Bronchial epithelial cell (primary cell): ENCODE results near the gene ZNF101. TPM values are rescaled to one million over a fixed set of nuclear protein-coding genes. Genes with fewer than 3 reads are reported as not detected.

Experiments
- DNase-seq: peaks from one replicate; pipeline ENCODE4 v3.0.0-alpha.2; 2010; ENCODE audit warnings: low read depth
- FAIRE-seq: peaks from 2 replicates; lab custom pipeline; 2011; peaks lifted over from hg19 to GRCh38; lab: Jason Lieb, UNC
- H3K27me3 ChIP-seq: 2 replicates; pipeline ENCODE4 v1.5.1; 2011; ENCODE audit warnings: low read length; ENCODE audit not compliant: control insufficient read depth, insufficient read depth
- H3K36me3 ChIP-seq: 2 replicates; pipeline ENCODE4 v1.5.1; 2011; ENCODE audit warnings: low read length; ENCODE audit not compliant: control insufficient read depth, insufficient read depth
- H3K4me3 ChIP-seq: 2 replicates; pipeline ENCODE4 v1.5.1; 2011; ENCODE audit warnings: mild to moderate bottlenecking, low read depth, low read length, control low read depth
- total RNA-seq: library from RNA; depleted of rRNA; stranded (reverse); fragments of >200 nt; gene quantifications from 2 replicates; pipeline ENCODE4 v1.2.1, GENCODE V29; 2014
- TF ChIP-seq, protein P1 (sequence below): IDR thresholded peaks from 2 replicates; pipeline ENCODE4 v1.5.1; 2011; ENCODE audit warnings: mild to moderate bottlenecking, moderate library complexity, low read length, control low read depth, inconsistent platforms; ENCODE audit not compliant: insufficient read depth, severe bottlenecking

The ZNF101 gene
- total RNA-seq, 1 donor from 2014 or later = 8.7 TPM

DNA sequence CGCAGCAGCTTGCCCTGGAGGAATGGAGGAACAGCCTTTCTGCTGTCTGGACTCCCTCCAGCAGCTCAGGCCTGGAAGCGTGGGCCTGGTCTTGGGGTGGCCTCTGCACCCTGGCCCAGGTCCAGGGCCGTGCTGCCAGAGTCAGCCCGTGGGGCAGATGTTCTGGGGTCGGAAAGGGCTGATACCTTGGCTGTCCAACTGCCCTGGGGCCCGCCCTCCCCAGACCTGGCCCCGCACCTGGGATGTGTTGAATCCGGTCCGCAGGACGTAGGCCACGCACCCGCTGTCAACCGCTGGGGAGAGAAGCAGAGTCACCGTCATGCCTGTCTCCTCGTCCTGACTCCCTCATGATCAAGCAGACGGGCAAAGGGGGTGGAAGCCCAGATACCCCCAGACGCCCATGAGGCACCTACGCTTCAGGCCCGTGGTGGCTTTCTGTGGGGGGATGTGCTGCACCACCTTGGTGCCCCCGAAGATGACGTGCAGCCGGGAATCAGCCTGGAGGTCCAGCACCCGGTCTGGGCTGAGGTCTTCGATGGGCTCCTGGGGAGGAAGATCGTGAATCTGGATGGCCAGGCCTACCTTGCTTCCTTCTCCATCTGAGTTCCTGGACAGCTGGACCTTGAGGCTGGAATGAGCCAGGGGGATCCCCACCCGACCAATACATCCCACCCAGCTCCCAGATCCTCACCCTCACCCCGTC, 12.8 kb upstream of the ZNF101 start:
- FAIRE-seq (no peak), DNase-seq (no peak)
- Histone ChIP-seq H3K4me3 (no peak overlapping the region), H3K27me3 (no peaks in the 10 kb centered on the region), H3K36me3 (peaks cover 61% of the 10 kb centered on the region)
- TF ChIP-seq, protein P1, sequence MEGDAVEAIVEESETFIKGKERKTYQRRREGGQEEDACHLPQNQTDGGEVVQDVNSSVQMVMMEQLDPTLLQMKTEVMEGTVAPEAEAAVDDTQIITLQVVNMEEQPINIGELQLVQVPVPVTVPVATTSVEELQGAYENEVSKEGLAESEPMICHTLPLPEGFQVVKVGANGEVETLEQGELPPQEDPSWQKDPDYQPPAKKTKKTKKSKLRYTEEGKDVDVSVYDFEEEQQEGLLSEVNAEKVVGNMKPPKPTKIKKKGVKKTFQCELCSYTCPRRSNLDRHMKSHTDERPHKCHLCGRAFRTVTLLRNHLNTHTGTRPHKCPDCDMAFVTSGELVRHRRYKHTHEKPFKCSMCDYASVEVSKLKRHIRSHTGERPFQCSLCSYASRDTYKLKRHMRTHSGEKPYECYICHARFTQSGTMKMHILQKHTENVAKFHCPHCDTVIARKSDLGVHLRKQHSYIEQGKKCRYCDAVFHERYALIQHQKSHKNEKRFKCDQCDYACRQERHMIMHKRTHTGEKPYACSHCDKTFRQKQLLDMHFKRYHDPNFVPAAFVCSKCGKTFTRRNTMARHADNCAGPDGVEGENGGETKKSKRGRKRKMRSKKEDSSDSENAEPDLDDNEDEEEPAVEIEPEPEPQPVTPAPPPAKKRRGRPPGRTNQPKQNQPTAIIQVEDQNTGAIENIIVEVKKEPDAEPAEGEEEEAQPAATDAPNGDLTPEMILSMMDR = no peak

DNA sequence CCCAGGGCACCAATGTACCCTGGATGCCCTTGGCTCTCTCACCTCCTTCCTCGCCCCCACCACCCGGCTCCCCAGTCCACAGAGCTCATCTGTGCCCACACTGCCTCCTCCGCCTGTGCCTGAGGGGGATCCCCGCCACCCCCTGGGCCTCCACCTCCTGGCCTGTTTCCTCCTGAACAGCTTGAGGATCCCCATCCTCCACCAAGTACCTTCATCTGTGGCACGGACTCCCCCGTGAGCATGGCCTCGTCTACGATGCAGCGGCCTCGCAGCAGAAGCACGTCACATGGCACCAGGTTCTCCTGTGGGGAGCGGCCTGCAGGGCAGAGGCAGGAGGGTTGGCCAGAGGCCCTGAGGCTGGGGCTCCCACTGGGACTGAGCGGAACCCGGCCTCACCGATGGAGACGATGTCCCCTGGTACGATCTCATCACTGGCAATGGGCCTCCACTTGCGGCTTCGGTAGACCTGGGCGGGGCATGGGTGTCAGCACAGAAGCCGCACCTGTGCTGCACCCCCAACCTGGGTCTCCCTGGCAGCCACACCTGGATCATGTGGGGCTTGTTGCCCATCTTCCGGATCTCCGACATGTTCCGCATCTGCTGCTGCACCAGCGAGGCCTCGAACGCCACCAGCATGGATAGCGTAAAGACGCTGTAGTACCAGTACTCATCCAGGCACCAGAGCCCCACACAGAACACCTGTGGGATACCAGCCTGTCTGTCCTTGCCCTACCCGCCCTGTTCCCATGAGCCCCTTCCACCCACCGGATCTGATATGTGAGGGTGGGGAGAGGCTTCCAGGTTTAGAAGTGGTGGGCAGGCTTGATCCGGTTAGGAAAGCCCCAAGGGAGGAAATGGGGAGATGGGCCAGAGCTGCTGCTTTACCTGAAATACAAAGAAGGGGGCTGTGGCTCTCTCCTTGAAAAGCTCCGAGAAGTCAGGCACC, 11.9 kb upstream of the ZNF101 start:
- TF ChIP-seq, protein P1 = no peak
- H3K4me3 ChIP-seq = no peak overlapping the region
- DNase-seq (no peak), FAIRE-seq (no peak)
- H3K27me3 ChIP-seq = no peaks in the 10 kb centered on the region
- peaks cover 54% of the 10 kb centered on the region for H3K36me3 ChIP-seq

DNA sequence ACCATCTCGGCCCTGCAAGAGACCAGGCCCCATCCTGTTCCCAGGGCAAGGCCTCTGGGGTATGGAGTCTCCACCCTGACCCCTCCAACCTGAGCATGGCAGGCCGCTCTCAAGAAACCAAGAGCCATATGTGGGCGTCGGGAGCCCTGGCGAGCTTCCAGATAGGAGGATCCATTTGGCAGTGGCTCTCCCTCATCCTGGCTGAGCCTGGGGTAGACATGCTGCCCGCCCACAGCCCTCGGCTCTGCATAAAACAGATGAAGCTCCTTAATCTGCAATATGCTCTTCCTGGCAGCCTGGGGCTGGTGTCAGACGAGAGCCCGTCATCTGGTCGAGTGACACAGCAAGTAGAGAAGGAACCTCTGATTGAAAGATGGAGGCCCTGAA, 11.2 kb upstream of the ZNF101 start:
- TF ChIP-seq, protein P1 = no peak
- Histone ChIP-seq H3K4me3 (no peak overlapping the region), H3K36me3 (peaks cover 50% of the 10 kb centered on the region), H3K27me3 (no peaks in the 10 kb centered on the region)
- DNase-seq (no peak), FAIRE-seq (no peak)

DNA sequence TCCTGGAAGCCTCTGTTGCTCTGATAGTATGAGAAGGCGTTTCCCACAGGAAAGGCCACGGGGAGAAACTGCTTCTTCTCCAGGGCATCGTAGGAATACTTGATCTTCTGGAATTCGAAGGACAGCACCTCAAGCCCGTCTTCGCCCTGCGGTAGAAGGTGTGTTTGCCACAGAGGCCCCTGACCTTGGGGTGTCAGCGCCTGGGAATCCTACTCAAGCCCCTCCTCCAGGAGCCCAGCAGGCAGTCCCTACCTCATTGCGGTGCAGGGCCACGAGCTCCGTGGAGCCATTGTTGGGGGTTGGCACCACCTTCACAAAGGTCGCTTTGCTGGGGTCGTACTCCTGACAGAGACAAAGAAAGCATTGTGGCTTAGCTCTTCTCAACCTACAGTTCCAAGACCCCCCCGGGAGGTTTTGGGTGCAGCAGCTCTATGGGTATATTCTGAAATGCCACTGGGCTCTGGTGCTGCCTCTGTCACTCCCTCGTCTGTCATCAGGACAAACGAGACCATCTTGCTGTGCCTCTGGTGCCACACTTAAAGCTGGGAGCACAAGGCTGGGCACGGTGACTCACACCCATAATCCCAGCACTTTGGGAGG, 8.9 kb upstream of the ZNF101 start:
- no peak for DNase-seq
- Histone ChIP-seq H3K36me3 (peaks cover 38% of the 10 kb centered on the region), H3K27me3 (no peaks in the 10 kb centered on the region), H3K4me3 (no peak overlapping the region)
- FAIRE-seq = no peak
- TF ChIP-seq, protein P1 = no peak

DNA sequence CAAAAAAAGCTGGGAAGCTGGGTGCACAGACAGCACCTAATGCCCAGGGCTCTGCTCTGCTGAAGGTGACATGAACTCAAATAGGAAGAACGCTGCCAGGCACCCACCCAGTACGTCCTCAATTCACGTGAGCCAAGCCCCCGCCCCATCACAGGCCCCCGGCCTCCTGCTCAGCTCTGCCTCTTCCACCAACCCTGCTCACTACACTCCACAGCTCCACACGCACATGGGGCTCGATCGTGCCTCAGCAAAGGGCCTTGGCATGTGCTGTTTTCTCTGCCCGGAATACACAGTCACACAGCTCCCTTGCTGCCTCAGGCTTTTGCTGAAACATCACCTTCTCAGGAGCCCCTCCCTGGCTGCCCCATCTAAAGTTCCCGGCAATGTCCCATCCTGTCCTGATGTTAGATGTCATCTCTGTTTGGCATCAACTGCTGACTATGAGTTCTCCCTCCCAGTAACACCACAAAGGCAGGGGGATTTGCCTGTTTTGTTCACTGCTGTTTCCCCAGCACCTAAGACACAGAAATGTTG, 7.4 kb upstream of the ZNF101 start:
- H3K27me3 ChIP-seq = no peaks in the 10 kb centered on the region
- H3K4me3 ChIP-seq = no peak overlapping the region
- DNase-seq (no peak), FAIRE-seq (no peak)
- TF ChIP-seq, protein P1 = no peak
- peaks cover 26% of the 10 kb centered on the region for H3K36me3 ChIP-seq
